Ovary (tissue), 9 donors: ENCODE measurements around the gene KPNA2. TPM values are rescaled to one million over a fixed set of nuclear protein-coding genes. Genes with fewer than 3 reads are reported as not detected.
"Not testable (repeated sequence)": the region's sequence is repeated elsewhere in the genome, so short reads cannot be mapped to it uniquely, and the experiment has no call there.

ENCODE experiments used
- DNase-seq, 5 donors: peaks; one replicate each; pipeline ENCODE4 v3.0.0-alpha.2; 2019 to 2020
- H3K27ac ChIP-seq, 2 donors: fragments of 200-600 bp; one replicate each; pipeline versions ENCODE4 v1.5.1 to v1.8.0; 2019 to 2022
- H3K27me3 ChIP-seq: fragments of 200-600 bp; one replicate; pipeline ENCODE4 v1.8.0; 2022
- H3K36me3 ChIP-seq: fragments of 200-600 bp; sonication (generic); one replicate; pipeline ENCODE4 v1.5.1; 2019
- H3K4me1 ChIP-seq: one replicate; pipeline ENCODE4 v1.8.1; 2013; ENCODE audit warnings: mild to moderate bottlenecking, moderate library complexity; ENCODE audit not compliant: insufficient read depth
- H3K4me3 ChIP-seq: fragments of 200-600 bp; sonication (generic); one replicate; pipeline ENCODE4 v1.5.1; 2017
- H3K9me3 ChIP-seq, 2 donors: fragments of 200-600 bp in 1 of 2; sonication (generic) in 1 of 2; one replicate each; pipeline versions ENCODE4 v1.5.1 to v1.8.1; 2013 to 2019; ENCODE audit warnings: mild to moderate bottlenecking in 1 of 2, moderate library complexity in 1 of 2
- EP300 ChIP-seq: sonication (generic); formaldehyde crosslinking; IDR thresholded peaks from one replicate; pipeline ENCODE4 v1.6.1; 2017; ENCODE audit warnings: antibody characterized with exemption
- POLR2A ChIP-seq: fragments of 450-650 bp; IDR thresholded peaks from one replicate; pipeline ENCODE4 v1.6.1; 2017; ENCODE audit warnings: antibody characterized with exemption, mild to moderate bottlenecking, moderate library complexity
- WGBS, 3 donors: extraction: QIAGEN DNeasy Blood & Tissue Kit in 1 of 3; methylation state at CpG; one replicate each; pipeline versions ENCODE4 v1.1.5 to v1.1.7; 2013 to 2017; 5-methylcytosine and 5-hydroxymethylcytosine counted together
- intact Hi-C, 4 donors: fragments of 100-400 bp; cut with DNase I; formaldehyde crosslinking; loops; one replicate each; pipeline versions ENCODE4 v1.11.0 to v1.15.1; 2022 to 2023
- polyA plus RNA-seq, 2 donors: library from polyadenylated mRNA; stranded (reverse); fragments of 200-250 nt in 1 of 2; fragments of 350-450 nt in 1 of 2; fragmentation: Illumina TruSeq in 1 of 2; extraction: RNeasy Lipid Tissue Mini Kit (QIAGEN cat#74804) in 1 of 2; gene quantifications; one replicate each; pipeline ENCODE4 v1.2.3, GENCODE V29; 2013 to 2014
- total RNA-seq, 7 donors: library from RNA; depleted of rRNA in 2 of 7; stranded (reverse); fragments of >200 nt in 2 of 7; fragmentation: NEBNext Ultra II Directional in 3 of 7; extraction: Animal tissue kit (Norgen Biotek cat#: 25700) in 3 of 7; gene quantifications; one replicate each; pipeline versions ENCODE4 v1.1.0 to v1.2.4, GENCODE V29; 2016 to 2023
- TF ChIP-seq, protein P1 (sequence below), 3 donors: fragments of 450-650 bp in 2 of 3; fragments of 200-600 bp in 1 of 3; IDR thresholded peaks; one replicate each; pipeline versions ENCODE4 v1.5.1 to v1.8.0; 2016 to 2022; ENCODE audit warnings: antibody characterized with exemption in 3 of 3, mild to moderate bottlenecking in 1 of 3
- donor health status: DM: no; HTN: no; CAD: no; lungs with moderate emphysema.
- donor health status: DM: no; HTN: no; CAD: no.
- donor health status: Bipolar disorder and iron deficiency.
- donor health status: DM: yes; HTN: yes; CAD: no.
- donor health status: DM: no; HTN: no; CAD: no.
- donor health status: DM: yes; HTN: yes; CAD: no.

The KPNA2 gene
- total and polyA plus RNA-seq, 9 donors = 4.3 to 24.3 (median 12.1) TPM

DNA sequence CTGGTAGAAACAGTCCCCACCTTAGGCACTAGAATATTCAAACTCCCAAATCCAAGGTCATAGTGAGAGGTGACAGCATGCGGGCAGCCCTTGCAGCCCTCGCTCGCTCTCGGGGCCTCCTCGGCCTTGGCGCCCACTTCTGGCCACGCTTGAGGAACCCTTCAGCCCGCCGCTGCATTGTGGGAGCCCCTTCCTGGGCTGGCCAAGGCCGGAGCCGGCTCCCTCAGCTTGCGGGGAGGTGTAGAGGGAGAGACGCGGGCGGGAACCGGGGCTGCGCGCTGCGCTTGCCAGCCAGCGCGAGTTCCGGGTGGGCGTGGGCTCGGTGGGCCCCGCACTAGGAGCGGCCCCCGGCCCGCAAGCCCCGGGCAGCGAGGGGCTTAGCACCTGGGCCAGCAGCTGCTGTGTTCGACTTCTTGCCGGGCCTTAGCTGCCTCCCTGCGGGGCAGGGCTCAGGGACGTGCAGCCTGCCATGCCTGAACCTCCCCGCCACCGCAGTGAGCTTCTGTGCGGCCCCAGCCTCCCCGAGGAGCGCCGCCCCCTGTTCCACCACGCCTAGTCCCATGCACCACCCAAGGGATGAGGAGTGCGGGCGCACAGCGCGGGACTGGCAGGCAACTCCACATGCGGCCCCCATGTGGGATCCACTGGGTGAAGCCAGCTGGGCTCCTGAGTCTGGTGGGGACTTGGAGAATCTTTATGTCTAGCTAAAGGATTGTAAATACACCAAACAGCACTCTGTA lies 45.0 kb downstream of the KPNA2 start:
- Histone ChIP-seq H3K36me3 (no peaks in the 10 kb centered on the region), H3K4me3 (no peak overlapping the region), H3K4me1 (no peaks in the 10 kb centered on the region), H3K27me3 (no peaks in the 10 kb centered on the region), H3K9me3 (no peaks in the 10 kb centered on the region), H3K27ac (no peak overlapping the region)
- WGBS, 3 donors = 96% methylated on average over 44 to 46 of the region's 46 CpGs
- no peak for TF ChIP-seq EP300
- TF ChIP-seq, protein P1, sequence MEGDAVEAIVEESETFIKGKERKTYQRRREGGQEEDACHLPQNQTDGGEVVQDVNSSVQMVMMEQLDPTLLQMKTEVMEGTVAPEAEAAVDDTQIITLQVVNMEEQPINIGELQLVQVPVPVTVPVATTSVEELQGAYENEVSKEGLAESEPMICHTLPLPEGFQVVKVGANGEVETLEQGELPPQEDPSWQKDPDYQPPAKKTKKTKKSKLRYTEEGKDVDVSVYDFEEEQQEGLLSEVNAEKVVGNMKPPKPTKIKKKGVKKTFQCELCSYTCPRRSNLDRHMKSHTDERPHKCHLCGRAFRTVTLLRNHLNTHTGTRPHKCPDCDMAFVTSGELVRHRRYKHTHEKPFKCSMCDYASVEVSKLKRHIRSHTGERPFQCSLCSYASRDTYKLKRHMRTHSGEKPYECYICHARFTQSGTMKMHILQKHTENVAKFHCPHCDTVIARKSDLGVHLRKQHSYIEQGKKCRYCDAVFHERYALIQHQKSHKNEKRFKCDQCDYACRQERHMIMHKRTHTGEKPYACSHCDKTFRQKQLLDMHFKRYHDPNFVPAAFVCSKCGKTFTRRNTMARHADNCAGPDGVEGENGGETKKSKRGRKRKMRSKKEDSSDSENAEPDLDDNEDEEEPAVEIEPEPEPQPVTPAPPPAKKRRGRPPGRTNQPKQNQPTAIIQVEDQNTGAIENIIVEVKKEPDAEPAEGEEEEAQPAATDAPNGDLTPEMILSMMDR (IDR thresholded peaks at IDR 0.05) = no peak
- no peak for TF ChIP-seq POLR2A
- DNase-seq = no peak
- intact Hi-C loops = no loop called here

- H3K36me3 ChIP-seq, H3K27me3 ChIP-seq, DNase-seq, H3K27ac ChIP-seq, H3K4me3 ChIP-seq, intact Hi-C loops, H3K4me1 ChIP-seq, H3K9me3 ChIP-seq: not testable (repeated sequence)
- 85 to 92% (median 91%) methylated on average over 13 of the region's 13 CpGs for WGBS, 3 donors
Measured at GRCh38 chr17:68081305-68082265, 46.0 kb downstream of the KPNA2 start.

- Histone ChIP-seq H3K36me3 (no peaks in the 10 kb centered on the region), H3K27ac (no peak overlapping the region), H3K4me1 (no peaks in the 10 kb centered on the region), H3K4me3 (no peak overlapping the region), H3K9me3 (no peaks in the 10 kb centered on the region), H3K27me3 (no peaks in the 10 kb centered on the region)
- WGBS, 3 donors = 23 to 27% (median 26%) methylated on average over 7 of the region's 7 CpGs
- intact Hi-C loops = no loop called here
- TF ChIP-seq, protein P1 (IDR thresholded peaks at IDR 0.05) = no peak
- TF ChIP-seq EP300 (no peak), POLR2A (no peak)
- DNase-seq = no peak
Measured at GRCh38 chr17:68085771-68086381, 50.3 kb downstream of the KPNA2 start.

- H3K27ac ChIP-seq, H3K4me3 ChIP-seq, DNase-seq, H3K36me3 ChIP-seq, H3K9me3 ChIP-seq, H3K4me1 ChIP-seq, intact Hi-C loops, H3K27me3 ChIP-seq: not testable (repeated sequence)
- WGBS, 3 donors = 69 to 74% (median 72%) methylated on average over 4 of the region's 4 CpGs
Measured at GRCh38 chr17:68086666-68087065, 51.1 kb downstream of the KPNA2 start.

DNA sequence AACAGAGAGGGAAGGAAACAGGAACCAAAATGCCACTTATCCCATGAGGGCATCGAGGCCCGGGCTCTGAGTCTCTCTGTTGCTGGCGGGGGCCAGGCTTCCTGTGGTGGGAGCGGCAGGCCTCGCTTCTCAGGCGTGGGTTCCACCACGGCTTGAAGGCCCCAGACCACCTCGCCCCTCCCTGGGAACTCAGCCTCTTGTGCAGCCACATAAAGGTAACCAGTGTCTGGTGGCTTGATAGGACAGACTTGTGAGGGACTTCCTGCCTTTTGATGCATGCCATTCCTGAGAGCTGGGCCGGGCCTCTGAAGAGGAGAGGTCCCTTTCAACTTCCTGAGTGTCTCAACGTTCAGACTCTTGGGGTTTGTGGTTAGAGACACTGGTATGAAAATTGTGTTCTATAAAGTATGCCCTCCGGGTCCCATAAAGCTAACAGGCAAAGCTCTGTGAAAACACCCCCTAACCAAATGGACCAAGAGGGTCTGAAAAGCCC lies 51.6 kb downstream of the KPNA2 start:
- WGBS, 3 donors = 81 to 85% (median 83%) methylated on average over 10 to 11 of the region's 11 CpGs

More for the DNA sequence above, 51.6 kb downstream of the KPNA2 start:
- H3K4me1 ChIP-seq, intact Hi-C loops, DNase-seq, H3K9me3 ChIP-seq, H3K27me3 ChIP-seq, H3K4me3 ChIP-seq, H3K27ac ChIP-seq, H3K36me3 ChIP-seq: not testable (repeated sequence)
